GM12878 (cell line): ENCODE measurements around the gene POC5. TPM values are rescaled to one million over a fixed set of nuclear protein-coding genes. Genes with fewer than 3 reads are reported as not detected.

ENCODE experiments used
- ATAC-seq: fragments of 200-7000 bp; cut with Tn5 transposase; 3 replicates; pipeline ENCODE4 v1.9.1; 2020; ENCODE audit warnings: mild to moderate bottlenecking, moderate library complexity
- BruUV-seq: library from RNA; stranded (reverse); fragments of 400-500 nt; replicated peaks from 2 replicates; lab custom pipeline; 2021; lab: Mats Ljungman, UMichigan
- CTCF ChIA-PET: fragments of 300-600 bp; sonication (Branson Sonifier 250); formaldehyde crosslinking; extraction: SDS; loops from one replicate; lab custom pipeline; 2021; ENCODE audit warnings: inconsistent platforms; lab: Yijun Ruan, JAX
- POLR2A ChIA-PET: fragments of 350-600 bp; formaldehyde crosslinking; extraction: SDS; loops from one replicate; lab custom pipeline; 2021; ENCODE audit warnings: inconsistent platforms; lab: Charles Lee
- RAD21 ChIA-PET: fragments of 300-600 bp; sonication (Branson Sonifier 250); formaldehyde crosslinking; loops from one replicate; lab custom pipeline; 2023; ENCODE audit warnings: antibody characterized with exemption; ENCODE audit not compliant: unreplicated experiment; lab: Charles Lee
- SMC1A ChIA-PET: fragments of 300-600 bp; sonication (Branson Sonifier 250); formaldehyde crosslinking; loops from one replicate; lab custom pipeline; 2023; ENCODE audit not compliant: unreplicated experiment, uncharacterized antibody; lab: Charles Lee
- DNase-seq: peaks from one replicate; pipeline ENCODE4 v3.0.0-alpha.2; 2011; ENCODE audit warnings: low read depth, low spot score
- FAIRE-seq: peaks from 3 replicates; lab custom pipeline; 2011; peaks lifted over from hg19 to GRCh38; lab: Jason Lieb, UNC
- H2AFZ ChIP-seq: 2 replicates; pipeline ENCODE4 v1.6.0; 2011; ENCODE audit warnings: low read depth, low read length, control low read depth; ENCODE audit not compliant: control insufficient read depth
- H3K27ac ChIP-seq: 2 replicates; pipeline ENCODE4 v1.5.1; 2011; ENCODE audit warnings: control low read depth; ENCODE audit not compliant: control insufficient read depth, insufficient read depth
- H3K27me3 ChIP-seq, 2 experiments: replicated peaks in 1 of 2; 2 replicates each; pipeline versions ENCODE4 v1.6.0 to v1.6.1; 2011; ENCODE audit warnings: low read length in 1 of 2; ENCODE audit not compliant: control insufficient read depth in 2 of 2, insufficient read depth in 2 of 2
- H3K36me3 ChIP-seq, 2 experiments: 2 replicates each; pipeline ENCODE4 v1.5.1; 2011; ENCODE audit warnings: low read length in 1 of 2; ENCODE audit not compliant: control insufficient read depth in 2 of 2, insufficient read depth in 2 of 2
- H3K4me1 ChIP-seq: 2 replicates; pipeline ENCODE4 v1.6.1; 2011; ENCODE audit warnings: mild to moderate bottlenecking, low read length, moderate library complexity, mixed read lengths; ENCODE audit not compliant: control insufficient read depth, insufficient read depth
- H3K4me2 ChIP-seq: 2 replicates; pipeline ENCODE4 v1.6.0; 2011; ENCODE audit warnings: control low read depth; ENCODE audit not compliant: control insufficient read depth, insufficient read depth
- H3K4me3 ChIP-seq: fragments of 200-600 bp; sonication (generic); 2 replicates; pipeline ENCODE4 v1.5.1; 2016
- H3K79me2 ChIP-seq: 2 replicates; pipeline ENCODE4 v1.6.0; 2011; ENCODE audit warnings: low read length; ENCODE audit not compliant: control insufficient read depth, insufficient read depth
- H3K9ac ChIP-seq: 2 replicates; pipeline ENCODE4 v1.8.0; 2011; ENCODE audit warnings: low read length, control low read depth, mixed read lengths; ENCODE audit not compliant: control insufficient read depth, insufficient read depth
- H3K9me3 ChIP-seq: replicated peaks from 3 replicates; pipeline ENCODE4 v1.5.1; 2011; ENCODE audit warnings: mild to moderate bottlenecking, low read length; ENCODE audit not compliant: control insufficient read depth, insufficient read depth
- H4K20me1 ChIP-seq: 2 replicates; pipeline ENCODE4 v1.6.0; 2011; ENCODE audit not compliant: control insufficient read depth, insufficient read depth
- BCL11A ChIP-seq: IDR thresholded peaks from 2 replicates; pipeline ENCODE4 v1.6.1; 2011; ENCODE audit warnings: low read depth, low read length
- BCL3 ChIP-seq: IDR thresholded peaks from 2 replicates; pipeline ENCODE4 v1.6.1; 2011; ENCODE audit warnings: borderline replicate concordance, low read depth, mild to moderate bottlenecking, moderate library complexity, low read length; ENCODE audit not compliant: insufficient read depth, poor library complexity, severe bottlenecking
- BCLAF1 ChIP-seq: fragments of 450-650 bp; IDR thresholded peaks from 2 replicates; pipeline ENCODE4 v1.6.1; 2017; ENCODE audit warnings: antibody characterized with exemption, mild to moderate bottlenecking, moderate library complexity
- ELK1 ChIP-seq: IDR thresholded peaks from 2 replicates; pipeline ENCODE4 v1.6.1; 2012; ENCODE audit warnings: low read depth, low read length, improper control_type of control experiment
- HDAC6 ChIP-seq: fragments of 200-600 bp; sonication (generic); IDR thresholded peaks from one replicate; pipeline ENCODE4 v1.8.0; 2017; ENCODE audit warnings: antibody characterized with exemption; ENCODE audit not compliant: unreplicated experiment
- MEF2B ChIP-seq: fragments of 450-650 bp; IDR thresholded peaks from 2 replicates; pipeline ENCODE4 v1.6.1; 2018; ENCODE audit warnings: mild to moderate bottlenecking, moderate library complexity; ENCODE audit not compliant: partially characterized antibody, poor library complexity, severe bottlenecking
- POU2F2 ChIP-seq: IDR thresholded peaks from 3 replicates; pipeline ENCODE4 v1.6.1; 2011; ENCODE audit warnings: low read depth, mild to moderate bottlenecking, low read length, borderline replicate concordance
- RAD51 ChIP-seq: fragments of 450-650 bp; IDR thresholded peaks from 2 replicates; pipeline ENCODE4 v1.6.1; 2016; ENCODE audit warnings: moderate library complexity, mild to moderate bottlenecking, inconsistent platforms
- RBBP5 ChIP-seq: fragments of 200-600 bp; sonication (generic); conservative IDR thresholded peaks from 2 replicates; pipeline ENCODE4 v1.6.1; 2016
- WGBS: methylation state at CpG from one replicate; pipeline ENCODE4 v1.1.6; 2016; ENCODE audit warnings: low lambda C conversion rate; ENCODE audit not compliant: insufficient replicate concordance, insufficient coverage; ENCODE audit errors: missing lambda C conversion rate; 5-methylcytosine and 5-hydroxymethylcytosine counted together
- in situ Hi-C: fragments of 300-500 bp; cut with MboI; formaldehyde crosslinking; loops from 9 replicates; pipeline ENCODE4 v1.14.3; 2018; ENCODE audit warnings: mixed read lengths
- intact Hi-C: fragments of 100-400 bp; cut with micrococcal nuclease; formaldehyde crosslinking; loops from one replicate; pipeline ENCODE4 v1.14.2; 2022; ENCODE audit not compliant: unreplicated experiment
- polyA plus RNA-seq, 11 experiments: library from polyadenylated mRNA; depleted of rRNA in 4 of 11; unstranded in 6 of 11; stranded (reverse) in 5 of 11; fragments of >200 nt; fragmentation: Nextera tagmentation in 4 of 11; fragmentation: Illumina TruSeq in 1 of 11; extraction: Ambion mirVana in 4 of 11; extraction: Trizol in 1 of 11; gene quantifications; 1 replicate in 1 of 11; 2 replicates in 10 of 11; pipeline versions ENCODE4 v1.2.1 to v1.2.3, GENCODE V29; 2011 to 2016; ENCODE audit warnings: inconsistent platforms in 2 of 11, missing spikeins in 2 of 11, low read depth in 1 of 11
- total RNA-seq, 4 experiments: library from RNA; depleted of rRNA in 3 of 4; stranded (reverse); fragments of >200 nt in 3 of 4; fragmentation: Illumina TruSeq in 1 of 4; extraction: Trizol in 1 of 4; gene quantifications; 2 replicates each; pipeline versions ENCODE4 v1.2.1 to v1.2.3, GENCODE V29; 2013 to 2021

POC5 gene
- total and polyA plus RNA-seq, 10 of the 15 experiments (the other 5 are each of a cell fraction or from before 2014, with no cell fraction given): 13.1 to 25.6 (median 21.8) TPM

- WGBS: 95% methylated on average over 2 of the region's 2 CpGs
- FAIRE-seq: no peak
- Histone ChIP-seq H3K27ac (no peak overlapping the region), H3K79me2 (no peaks in the 10 kb centered on the region), H3K9ac (no peak overlapping the region), H4K20me1 (no peaks in the 10 kb centered on the region), H3K4me1 (no peaks in the 10 kb centered on the region), H3K36me3 (no peaks in the 10 kb centered on the region), H3K4me3 (no peak overlapping the region), H3K4me2 (no peak overlapping the region), H3K27me3 (no peaks in the 10 kb centered on the region), H3K9me3 (no peaks in the 10 kb centered on the region), H2AFZ (no peak overlapping the region)
- BruUV-seq: no TSS peak
- ChIA-PET RAD21 (no interaction called here), CTCF (no interaction called here), SMC1A (no interaction called here), POLR2A (interaction anchor here (0.9 kb wide), 1 partner anchor 231 kb away, joined by 3 read pairs; no protein-coding TSS in a partner anchor)
- in situ Hi-C loops (no loop called here), intact Hi-C loops (no loop called here)
- no peak for TF ChIP-seq HDAC6
- no peak for TF ChIP-seq BCL3
- no peak for TF ChIP-seq BCLAF1
- TF ChIP-seq POU2F2: no peak
- TF ChIP-seq ELK1: no peak
- no peak for TF ChIP-seq MEF2B
- TF ChIP-seq BCL11A: no peak
- TF ChIP-seq RBBP5: no peak
- no peak for TF ChIP-seq RAD51
- no peak for ATAC-seq
- no peak for DNase-seq
Observed at GRCh38 chr5:75630875-75631274, 86.4 kb downstream of the POC5 start.
